Epithelial cell of prostate (primary cell): ENCODE measurements around the gene SORBS2.

Experiments used
- DNase-seq: peaks from one replicate; pipeline ENCODE4 v3.0.0-alpha.2; 2011; ENCODE audit warnings: low read depth, low spot score
- H3K27ac ChIP-seq: fragments of 450-650 bp; 2 replicates; pipeline ENCODE4 v1.5.1; 2017; ENCODE audit warnings: mild to moderate bottlenecking

Gene SORBS2

DNA sequence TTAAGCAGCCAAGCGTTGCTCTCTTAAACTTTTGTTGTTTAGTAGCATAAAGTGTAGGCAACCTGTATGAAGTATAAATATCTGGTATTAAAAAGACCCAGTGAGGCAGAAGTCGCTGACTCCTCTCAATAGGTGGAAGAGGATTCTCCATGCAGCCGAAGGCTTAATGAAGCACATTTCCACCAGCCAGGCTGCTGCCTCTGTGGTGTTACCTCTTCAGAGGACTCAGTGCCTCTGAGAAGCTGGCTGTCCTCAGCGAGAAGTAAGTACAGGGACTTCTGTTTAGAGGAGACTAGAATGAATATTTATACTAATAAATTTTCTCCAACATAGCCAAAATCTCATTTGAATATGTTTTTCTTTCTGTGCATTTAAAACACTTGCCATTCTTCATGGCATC, 6.0 kb downstream of the SORBS2 start:
- no peak for DNase-seq
- H3K27ac ChIP-seq = no peak overlapping the region

- H3K27ac ChIP-seq = no peak overlapping the region
- DNase-seq = no peak
Measured at GRCh38 chr4:185805262-185805802, 6.7 kb downstream of the SORBS2 start.

- DNase-seq = no peak
- no peak overlapping the region for H3K27ac ChIP-seq
Measured at GRCh38 chr4:185803022-185803421, 9.0 kb downstream of the SORBS2 start.

- H3K27ac ChIP-seq = no peak overlapping the region
- DNase-seq = no peak
Measured at GRCh38 chr4:185801471-185801870, 10.5 kb downstream of the SORBS2 start.

DNA sequence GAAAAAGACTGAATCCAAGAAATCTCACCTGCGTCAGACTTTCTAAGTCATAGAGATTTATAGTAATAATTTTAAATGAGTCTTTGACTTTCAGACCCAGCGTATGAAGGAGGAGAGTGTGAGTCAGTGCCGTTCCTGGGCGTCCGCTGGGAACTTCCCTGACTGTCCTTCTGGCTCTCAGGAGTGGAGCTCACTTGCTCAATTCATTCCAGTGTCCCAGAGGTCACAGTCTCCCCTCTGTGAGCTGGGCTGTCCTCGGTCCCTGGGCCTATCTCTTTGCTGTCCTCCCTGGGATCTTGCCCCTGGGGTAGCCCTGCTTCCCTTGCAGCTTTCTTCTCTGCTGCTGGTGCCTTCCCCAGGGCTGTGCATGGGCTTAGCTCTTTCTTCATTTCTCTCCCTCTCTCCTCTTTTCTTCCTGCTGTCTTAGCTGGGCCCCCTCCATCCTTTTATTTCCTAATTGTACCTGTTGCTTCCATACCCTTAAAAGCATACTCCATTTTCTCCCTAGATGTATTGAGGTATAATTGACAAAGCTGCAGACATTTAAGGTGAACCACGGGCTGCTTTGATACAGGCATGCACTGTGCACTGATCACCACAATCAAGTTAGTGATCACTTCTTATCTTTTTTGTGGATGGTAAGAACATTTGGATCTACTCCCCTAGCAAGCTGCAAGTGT, 11.6 kb downstream of the SORBS2 start:
- H3K27ac ChIP-seq = no peak overlapping the region
- no peak for DNase-seq

- no peak overlapping the region for H3K27ac ChIP-seq
Measured at GRCh38 chr4:185799442-185799841, 12.6 kb downstream of the SORBS2 start.

DNA sequence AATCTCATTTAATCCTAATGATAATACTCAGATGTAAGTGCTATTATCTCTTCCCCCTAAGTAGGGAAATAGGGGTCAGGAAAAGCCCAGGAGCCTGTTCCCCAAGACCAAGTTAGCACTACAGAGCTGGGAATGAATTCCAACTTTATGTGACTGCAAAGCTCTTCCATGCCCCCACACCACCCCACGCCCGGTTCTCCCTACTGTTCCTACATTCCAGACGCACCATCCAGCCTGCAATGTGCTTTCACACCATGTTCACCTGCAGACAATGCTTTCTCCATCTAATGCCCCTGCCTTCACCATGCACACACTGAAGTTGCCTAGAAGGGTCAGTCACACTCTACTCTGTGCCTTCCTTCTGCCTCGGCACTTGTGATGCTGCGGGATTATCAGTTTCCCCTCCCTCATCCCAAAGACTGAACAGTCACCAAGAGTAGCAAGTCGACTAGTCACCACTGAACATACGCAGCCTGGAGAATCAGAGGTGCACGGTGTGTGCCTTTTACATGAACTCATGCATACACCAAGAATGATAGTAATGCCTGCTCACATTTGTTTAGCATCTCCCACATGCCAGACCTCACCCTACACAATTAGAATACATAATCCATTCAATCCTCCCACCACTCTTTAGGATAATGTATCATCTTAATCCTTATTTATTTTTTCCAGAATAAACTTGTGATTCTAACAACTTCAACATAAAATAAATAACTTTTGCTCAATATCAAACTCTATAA, 14.2 kb downstream of the SORBS2 start:
- H3K27ac ChIP-seq = no peak overlapping the region
- DNase-seq = no peak

More at GRCh38 chr4:185799442-185799841, 12.6 kb downstream of the SORBS2 start:
- no peak for DNase-seq

DNA sequence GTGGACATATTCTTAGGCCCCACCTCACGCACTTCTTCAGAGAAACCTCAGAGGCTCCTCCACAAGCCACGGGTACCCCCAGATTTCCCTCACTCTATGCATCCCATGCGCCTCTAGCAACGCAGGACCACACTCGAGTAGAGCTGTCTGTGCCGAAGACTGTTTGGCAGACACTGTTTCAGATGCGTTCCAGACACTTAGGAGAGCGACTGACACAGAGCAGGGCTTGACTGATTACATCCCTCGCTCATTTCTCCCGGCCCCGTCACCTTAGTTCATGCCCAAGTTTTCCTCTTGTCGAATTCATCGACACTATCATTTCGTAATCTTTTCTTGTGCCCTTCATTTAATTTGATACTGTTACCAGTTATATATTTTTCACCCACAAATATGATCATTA, 15.0 kb downstream of the SORBS2 start:
- no peak overlapping the region for H3K27ac ChIP-seq
- no peak for DNase-seq

- H3K27ac ChIP-seq = no peak overlapping the region
Measured at GRCh38 chr4:185796176-185796575, 15.8 kb downstream of the SORBS2 start.

DNA sequence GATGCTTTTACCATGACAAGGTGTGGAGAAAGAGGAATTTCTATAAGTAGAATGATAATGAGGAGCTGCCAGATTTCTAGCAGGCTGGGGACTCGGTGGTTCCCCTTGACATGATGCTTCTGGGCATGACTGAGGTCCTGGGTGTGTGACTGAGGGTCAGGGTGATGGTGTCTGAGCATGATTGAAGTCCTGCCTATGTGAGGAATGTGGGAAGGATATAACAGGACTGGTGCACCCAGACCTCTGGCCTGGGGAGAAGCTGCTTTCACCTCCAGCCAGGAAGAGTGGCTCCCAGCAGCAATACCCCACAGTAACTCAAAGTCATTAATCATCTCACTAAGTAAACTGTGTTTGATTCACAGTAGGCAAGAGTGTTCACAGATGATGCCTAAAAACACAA, 17.4 kb downstream of the SORBS2 start:
- no peak overlapping the region for H3K27ac ChIP-seq
- DNase-seq = no peak

More at GRCh38 chr4:185796176-185796575, 15.8 kb downstream of the SORBS2 start:
- no peak for DNase-seq

GRCh38 chr4:185793716-185794115, 18.3 kb downstream of the SORBS2 start:
- H3K27ac ChIP-seq = no peak overlapping the region
- DNase-seq = no peak

DNA sequence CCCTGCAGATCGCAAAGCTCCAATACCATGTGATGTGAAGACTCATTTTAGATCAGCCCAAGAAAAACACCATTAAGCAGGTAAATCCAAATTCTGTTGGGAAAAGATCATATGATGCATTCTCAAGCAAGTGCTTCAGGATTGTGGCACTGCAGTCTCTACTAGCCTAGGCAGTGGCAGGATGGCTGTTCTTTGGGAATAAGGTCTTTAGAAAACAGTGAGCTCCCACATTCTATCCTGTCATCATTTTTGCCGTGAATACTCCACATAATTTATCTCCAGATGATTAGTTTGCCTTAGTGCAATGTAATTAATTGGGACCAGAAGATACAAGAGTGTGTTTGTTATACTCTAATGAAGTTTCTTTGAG, 18.9 kb downstream of the SORBS2 start:
- DNase-seq = no peak
- no peak overlapping the region for H3K27ac ChIP-seq

DNA sequence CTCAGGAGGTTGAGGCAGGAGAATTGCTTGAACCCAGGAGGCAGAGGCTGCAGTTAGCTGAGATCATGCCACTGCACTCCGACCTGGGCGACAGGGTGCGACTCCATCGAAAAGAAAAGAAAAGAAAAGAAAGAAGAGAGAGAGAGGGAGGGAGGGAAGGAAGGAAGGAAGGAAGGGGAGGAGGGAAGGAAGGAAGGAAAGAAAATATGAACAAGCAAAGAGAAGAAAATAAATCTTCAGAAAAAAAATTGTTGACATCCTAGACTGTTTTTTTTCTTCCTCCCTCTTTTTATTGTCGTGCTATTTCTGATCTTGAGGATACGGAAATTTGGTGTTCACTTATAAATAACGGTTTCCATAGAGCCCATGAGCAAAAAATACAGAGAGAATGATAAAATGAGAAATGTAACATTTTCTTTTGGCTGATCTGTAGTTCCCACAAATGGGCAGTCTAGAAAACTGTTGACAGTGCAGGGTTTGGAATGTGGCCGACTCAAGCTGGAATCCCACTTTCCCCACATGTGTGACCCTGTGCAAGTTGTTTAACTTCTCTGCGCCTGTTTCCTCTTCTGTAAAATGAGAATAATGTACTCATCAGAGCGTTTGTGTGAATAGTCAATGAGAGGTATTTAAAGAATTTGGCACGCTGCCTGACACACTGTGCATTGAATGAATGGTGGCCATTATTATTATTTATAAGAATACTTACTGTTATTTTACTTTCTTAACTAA, 19.4 kb downstream of the SORBS2 start:
- peak overlapping the region; percentile 3 for H3K27ac ChIP-seq
- peak; percentile 39 for DNase-seq

DNA sequence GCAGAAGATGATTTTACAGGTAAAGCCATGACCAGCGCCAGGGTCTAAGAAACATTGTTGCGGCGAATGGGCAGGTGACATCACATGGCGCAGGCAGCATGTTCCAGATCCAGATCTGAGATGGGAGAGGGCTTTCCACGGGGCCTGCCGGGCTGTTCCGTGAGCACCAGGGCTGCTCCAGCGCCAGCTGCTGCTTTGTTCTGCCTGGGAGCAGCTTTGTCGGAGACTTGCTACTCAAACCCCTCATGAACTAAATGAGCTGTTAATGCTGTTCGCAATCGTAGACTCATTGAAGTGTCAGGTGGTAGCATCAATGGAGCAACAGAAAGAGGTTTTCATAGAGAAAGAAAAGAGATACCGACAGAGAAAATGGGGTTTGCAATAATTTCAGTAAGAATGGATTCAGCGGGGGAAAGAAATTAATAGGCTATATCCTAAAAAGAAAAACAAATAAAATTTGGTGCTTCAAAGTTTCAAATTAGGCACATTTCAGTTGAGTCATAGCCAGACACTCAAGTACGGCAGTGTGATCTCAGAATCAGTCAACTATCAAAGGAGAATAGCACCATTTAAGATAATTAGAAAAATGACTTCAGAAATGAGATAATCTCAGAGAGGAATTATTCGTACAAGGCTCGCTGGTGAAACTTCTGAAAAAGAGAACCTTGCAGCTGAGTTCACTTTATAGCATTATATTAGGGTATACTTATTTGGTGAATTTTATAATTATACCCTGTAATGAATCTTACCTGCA, 23.9 kb downstream of the SORBS2 start:
- no peak for DNase-seq
- no peak overlapping the region for H3K27ac ChIP-seq

- no peak overlapping the region for H3K27ac ChIP-seq
- no peak for DNase-seq
Measured at GRCh38 chr4:185786422-185786821, 25.6 kb downstream of the SORBS2 start.

DNA sequence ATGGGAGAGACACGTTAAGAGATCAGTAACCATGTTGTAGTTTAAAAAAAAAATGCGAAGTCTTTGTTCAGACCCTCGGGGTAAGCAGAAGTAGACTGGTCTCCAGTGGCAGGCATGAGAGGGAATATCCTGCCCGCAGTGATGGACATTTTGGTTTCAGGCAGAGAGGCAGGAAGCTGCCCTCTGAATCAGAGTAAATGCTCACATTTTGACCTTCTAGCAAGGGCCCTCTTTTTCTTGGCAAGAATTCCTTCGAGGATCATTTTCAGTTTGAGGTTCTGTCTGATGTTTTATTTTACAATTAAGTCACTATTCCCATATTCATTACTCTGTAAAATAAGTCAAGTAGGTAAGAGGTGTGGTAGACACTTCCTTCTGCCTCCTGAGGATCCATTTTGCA, 28.4 kb downstream of the SORBS2 start:
- no peak overlapping the region for H3K27ac ChIP-seq

DNA sequence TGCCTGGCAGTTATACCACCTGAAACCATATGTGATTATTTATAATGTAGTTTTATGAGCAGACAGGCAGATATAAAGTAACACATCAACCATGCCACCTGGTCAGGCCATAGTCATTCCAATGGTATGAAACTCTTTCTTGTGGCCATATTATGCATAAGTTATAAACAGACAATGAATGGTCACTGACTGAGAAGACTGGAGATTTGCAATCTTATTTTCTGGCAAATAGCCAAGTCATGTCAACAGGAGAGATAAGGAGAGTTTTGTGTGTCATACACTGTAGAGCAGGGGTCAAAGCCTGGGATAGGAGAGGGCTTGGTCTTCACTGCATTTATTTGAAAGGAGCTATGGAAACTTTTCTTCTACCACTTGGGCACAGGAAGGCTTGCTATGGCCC, 29.5 kb downstream of the SORBS2 start:
- peak; percentile 41 for DNase-seq
- no peak overlapping the region for H3K27ac ChIP-seq

More for the DNA sequence above, 28.4 kb downstream of the SORBS2 start:
- no peak for DNase-seq

DNA sequence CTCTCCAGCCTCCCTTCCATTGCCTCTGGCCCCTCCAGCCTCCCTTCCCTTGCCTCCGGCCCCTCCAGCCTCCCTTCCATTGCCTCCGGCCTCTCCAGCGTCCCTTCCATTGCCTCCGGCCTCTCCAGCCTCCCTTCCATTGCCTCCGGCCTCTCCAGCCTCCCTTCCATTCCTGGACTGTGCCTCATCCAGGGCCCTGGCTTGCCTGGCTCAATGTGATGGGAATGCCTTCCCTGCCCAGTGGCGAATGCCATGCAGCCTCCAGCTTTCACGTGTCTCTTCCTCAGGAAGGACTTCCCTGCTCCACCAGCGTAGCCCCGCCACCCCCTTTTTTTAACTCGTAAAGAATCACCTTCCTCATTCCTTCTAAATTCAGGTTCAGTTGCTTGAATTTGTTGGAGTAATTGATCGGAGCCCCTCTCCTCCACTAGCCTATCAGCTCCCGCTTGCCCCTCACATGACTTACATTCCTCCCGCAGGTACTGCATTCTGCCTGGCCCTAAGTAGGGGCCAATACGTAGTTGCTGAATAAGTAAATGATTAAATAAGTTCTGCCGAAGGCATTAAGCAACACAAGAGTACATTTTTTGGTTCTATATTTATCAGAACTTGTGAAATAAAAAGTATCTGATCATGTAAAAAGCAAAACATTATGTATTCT, 30.3 kb downstream of the SORBS2 start:
- DNase-seq = no peak
- no peak overlapping the region for H3K27ac ChIP-seq

- no peak for DNase-seq
- no peak overlapping the region for H3K27ac ChIP-seq
Measured at GRCh38 chr4:185780472-185780871, 31.5 kb downstream of the SORBS2 start.

DNA sequence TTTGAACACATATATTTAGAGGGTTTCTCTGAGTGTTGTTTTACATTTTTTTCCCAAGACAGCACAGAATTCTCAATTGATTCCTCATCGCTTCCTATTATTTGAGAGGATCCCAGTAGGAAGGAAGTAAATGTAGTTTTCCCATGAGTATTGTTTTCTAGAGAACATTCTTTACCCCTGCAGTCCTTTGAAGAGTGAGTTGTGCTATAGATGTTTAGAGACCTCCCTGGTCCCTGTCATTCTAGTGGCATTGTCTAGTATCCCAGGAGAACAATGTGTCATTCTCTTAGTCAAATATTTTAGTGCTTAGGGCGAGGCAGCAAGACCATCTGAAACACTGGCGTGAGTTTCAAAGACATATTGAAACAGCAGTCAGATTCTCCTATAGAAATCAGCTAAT, 32.5 kb downstream of the SORBS2 start:
- DNase-seq = no peak
- peak overlapping the region; percentile 33 for H3K27ac ChIP-seq
